AG04450 (cell line): ENCODE measurements around the gene VPS26B. TPM values are rescaled to one million over a fixed set of nuclear protein-coding genes. Genes with fewer than 3 reads are reported as not detected.
"Not testable (repeated sequence)": the region's sequence is repeated elsewhere in the genome, so short reads cannot be mapped to it uniquely, and the experiment has no call there.

Source experiments
- CTCF ChIA-PET: fragments of 300-600, 350-600 bp; formaldehyde crosslinking; extraction: SDS; loops from one replicate; lab custom pipeline; 2022; ENCODE audit warnings: antibody characterized with exemption, inconsistent platforms; lab: Charles Lee
- POLR2A ChIA-PET: fragments of 350-600 bp; formaldehyde crosslinking; extraction: SDS; loops from one replicate; lab custom pipeline; 2021; ENCODE audit warnings: antibody characterized with exemption, inconsistent platforms; lab: Yijun Ruan, JAX
- DNase-seq: peaks from one replicate; pipeline ENCODE4 v3.0.0-alpha.2; 2011; ENCODE audit warnings: low read depth, low spot score
- H3K27ac ChIP-seq: one replicate; pipeline ENCODE4 v1.5.1; 2012; ENCODE audit warnings: low read depth, low read length, control low read depth
- H3K27me3 ChIP-seq: one replicate; pipeline ENCODE4 v1.6.0; 2012; ENCODE audit warnings: low read length; ENCODE audit not compliant: control insufficient read depth, insufficient read depth
- H3K4me3 ChIP-seq: 2 replicates; pipeline ENCODE4 v1.5.1; 2011; ENCODE audit warnings: mild to moderate bottlenecking, low read depth, low read length, control low read depth
- H3K9me3 ChIP-seq: 2 replicates; pipeline ENCODE4 v1.5.1; 2012; ENCODE audit warnings: low read length; ENCODE audit not compliant: control insufficient read depth, insufficient read depth
- polyA plus RNA-seq: library from polyadenylated mRNA; depleted of rRNA; stranded (reverse); fragments of >200 nt; gene quantifications from 2 replicates; pipeline ENCODE4 v1.2.3, GENCODE V29; 2011
- TF ChIP-seq, protein P1 (sequence below): IDR thresholded peaks from 2 replicates; pipeline ENCODE4 v1.5.1; 2011; ENCODE audit warnings: low read depth, low read length, control low read depth, inconsistent platforms

The VPS26B gene
- polyA plus RNA-seq, 1 experiment: 49.9 TPM

DNA sequence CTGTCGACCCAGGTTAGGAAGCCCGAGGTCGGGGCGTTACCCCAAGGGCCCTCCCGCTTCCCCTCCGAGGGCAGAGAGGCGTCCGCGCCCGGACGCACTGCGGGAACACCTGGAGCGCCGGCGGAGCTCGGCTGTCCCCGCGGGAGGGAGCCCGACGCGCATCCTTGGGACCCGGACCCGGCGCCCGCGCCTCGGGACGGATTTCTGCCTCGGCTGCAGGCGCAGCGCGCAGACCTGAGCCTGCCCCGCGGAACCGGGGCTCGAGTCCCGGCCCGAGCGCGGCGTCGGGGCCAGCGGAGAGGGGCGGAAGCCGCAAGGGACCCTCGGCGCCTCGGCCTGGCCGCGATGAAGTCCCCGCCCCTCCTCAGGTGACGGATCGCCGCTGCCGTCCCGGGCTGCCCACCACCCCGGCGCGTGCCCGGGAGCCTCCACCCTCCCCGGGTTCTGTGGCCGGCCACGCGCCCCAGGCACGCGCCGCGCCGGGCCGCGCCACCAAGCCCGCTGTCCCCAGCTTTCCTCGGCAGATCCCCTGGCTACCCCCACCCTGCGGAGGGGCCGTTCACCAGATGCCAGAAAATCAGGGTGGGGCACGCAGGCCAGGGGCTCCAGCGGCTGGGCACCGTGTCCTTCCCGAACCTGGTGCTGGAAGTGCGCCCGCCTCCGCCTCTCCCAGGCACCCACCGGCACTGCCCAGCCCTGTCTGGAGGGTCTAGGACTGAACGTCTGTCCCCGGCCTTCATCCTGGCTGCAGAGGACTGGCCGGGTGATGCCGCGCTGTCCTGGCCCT is 52.1 kb downstream of the VPS26B start:
- Histone ChIP-seq H3K27me3 (peaks cover 64% of the 10 kb centered on the region), H3K9me3 (peaks cover 4% of the 10 kb centered on the region; the same call in 1 of the 2 replicates), H3K4me3 (0 out of 2 replicates have a peak overlapping the region, but pooled peaks have one; percentile 13), H3K27ac (no peak overlapping the region)
- CTCF ChIA-PET: interaction anchor here (1.1 kb wide), 1 partner anchor 28 kb away, joined by 3 read pairs; no protein-coding TSS in a partner anchor
- TF ChIP-seq, protein P1, sequence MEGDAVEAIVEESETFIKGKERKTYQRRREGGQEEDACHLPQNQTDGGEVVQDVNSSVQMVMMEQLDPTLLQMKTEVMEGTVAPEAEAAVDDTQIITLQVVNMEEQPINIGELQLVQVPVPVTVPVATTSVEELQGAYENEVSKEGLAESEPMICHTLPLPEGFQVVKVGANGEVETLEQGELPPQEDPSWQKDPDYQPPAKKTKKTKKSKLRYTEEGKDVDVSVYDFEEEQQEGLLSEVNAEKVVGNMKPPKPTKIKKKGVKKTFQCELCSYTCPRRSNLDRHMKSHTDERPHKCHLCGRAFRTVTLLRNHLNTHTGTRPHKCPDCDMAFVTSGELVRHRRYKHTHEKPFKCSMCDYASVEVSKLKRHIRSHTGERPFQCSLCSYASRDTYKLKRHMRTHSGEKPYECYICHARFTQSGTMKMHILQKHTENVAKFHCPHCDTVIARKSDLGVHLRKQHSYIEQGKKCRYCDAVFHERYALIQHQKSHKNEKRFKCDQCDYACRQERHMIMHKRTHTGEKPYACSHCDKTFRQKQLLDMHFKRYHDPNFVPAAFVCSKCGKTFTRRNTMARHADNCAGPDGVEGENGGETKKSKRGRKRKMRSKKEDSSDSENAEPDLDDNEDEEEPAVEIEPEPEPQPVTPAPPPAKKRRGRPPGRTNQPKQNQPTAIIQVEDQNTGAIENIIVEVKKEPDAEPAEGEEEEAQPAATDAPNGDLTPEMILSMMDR: no peak
- DNase-seq: no peak
- POLR2A ChIA-PET: no interaction called here

DNA sequence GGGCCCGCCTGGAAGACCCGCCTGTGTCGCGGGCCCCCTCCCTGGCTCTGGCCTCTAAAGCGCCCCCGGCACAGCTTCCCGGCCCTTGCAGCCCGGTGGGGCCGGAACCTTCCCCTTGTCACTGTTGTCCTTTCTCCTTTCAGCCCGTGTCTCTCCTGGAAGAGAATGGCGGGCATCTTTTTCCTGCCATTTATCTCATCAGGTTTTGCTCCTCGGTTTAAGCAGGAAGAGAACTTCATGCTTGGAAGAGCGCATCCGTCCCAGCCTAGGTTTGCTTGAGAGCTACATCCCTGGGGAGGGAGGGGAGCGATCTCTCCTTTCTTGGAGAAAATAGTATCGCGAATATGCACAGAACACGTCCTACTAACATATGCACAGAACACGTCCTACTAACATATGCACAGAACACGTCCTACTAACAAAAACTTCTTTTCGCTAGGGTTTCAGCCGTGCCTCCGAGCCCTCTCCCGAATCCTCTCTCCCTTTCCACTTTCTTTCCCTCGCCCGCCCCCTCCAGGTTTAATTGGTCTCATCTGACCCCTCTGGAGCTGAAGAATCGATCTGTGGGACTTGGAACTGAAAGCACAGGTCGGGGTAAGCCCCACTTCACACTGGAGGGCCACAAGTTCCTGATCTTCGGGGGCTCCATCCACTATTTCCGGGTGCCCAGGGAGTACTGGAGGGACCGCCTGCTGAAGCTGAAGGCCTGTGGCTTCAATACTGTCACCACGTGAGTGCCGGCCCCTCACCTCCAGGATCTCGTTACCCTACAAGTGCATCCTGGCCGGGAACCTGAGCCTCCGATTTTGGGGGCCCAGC is 52.9 kb downstream of the VPS26B start:
- Histone ChIP-seq H3K27ac (no peak overlapping the region), H3K4me3 (no peak overlapping the region), H3K27me3 (peaks cover 61% of the 10 kb centered on the region), H3K9me3 (peaks cover 4% of the 10 kb centered on the region)
- CTCF ChIA-PET: no interaction called here
- TF ChIP-seq, protein P1: no peak
- DNase-seq: no peak
- POLR2A ChIA-PET: no interaction called here

DNA sequence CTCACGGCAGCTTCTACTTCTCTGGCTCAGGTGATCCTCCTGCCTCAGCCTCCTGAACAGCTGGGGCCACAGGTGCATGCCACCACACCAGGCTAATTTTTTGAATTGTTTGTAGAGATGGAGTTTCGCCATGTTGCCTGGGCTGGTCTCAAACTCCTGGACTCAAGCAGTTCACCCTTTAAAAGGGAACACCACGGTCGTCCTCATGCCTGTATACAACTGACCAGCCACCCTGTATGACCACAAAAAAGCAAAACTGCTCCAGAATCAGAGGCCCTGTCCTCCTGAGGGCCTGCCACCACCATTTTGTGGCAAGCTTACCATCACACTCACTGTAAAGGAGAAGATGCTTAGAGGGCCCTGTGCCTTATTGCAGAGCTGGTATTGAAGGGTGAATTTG is 53.9 kb downstream of the VPS26B start:
- Histone ChIP-seq H3K4me3 (no peak overlapping the region), H3K9me3 (peaks cover 4% of the 10 kb centered on the region), H3K27me3 (peaks cover 52% of the 10 kb centered on the region), H3K27ac (no peak overlapping the region)
- CTCF ChIA-PET: no interaction called here
- no peak for DNase-seq
- TF ChIP-seq, protein P1: no peak
- POLR2A ChIA-PET: no interaction called here

DNA sequence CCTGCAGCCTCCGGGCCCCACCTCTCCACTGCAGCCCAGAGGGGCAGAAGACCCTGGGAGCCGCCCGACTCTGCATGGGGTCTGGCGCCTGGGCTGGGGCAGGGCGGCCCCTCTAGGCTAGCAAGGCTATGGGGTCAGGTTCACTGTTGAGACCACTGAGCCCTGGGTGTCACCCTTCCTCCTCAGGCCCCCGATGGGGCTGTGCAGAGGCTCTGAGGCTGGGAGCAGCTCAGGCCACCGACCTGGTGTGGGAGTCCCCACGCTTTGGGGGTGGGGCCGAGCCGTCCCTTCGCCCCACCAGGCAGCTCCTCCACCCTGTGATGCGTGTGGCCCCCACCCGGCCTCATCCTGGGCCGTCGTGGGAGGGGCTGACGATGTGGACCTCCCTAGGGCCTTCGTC is 57.2 kb downstream of the VPS26B start:
- H3K27ac ChIP-seq, H3K4me3 ChIP-seq, DNase-seq, CTCF ChIA-PET, H3K9me3 ChIP-seq: not testable (repeated sequence)
- peaks cover 26% of the 10 kb centered on the region for H3K27me3 ChIP-seq
- POLR2A ChIA-PET: interaction anchor here (0.6 kb wide), 1 partner anchor 28 kb away, joined by 3 read pairs; the partner anchor contains the start of genes ACAD8 and THYN1

DNA sequence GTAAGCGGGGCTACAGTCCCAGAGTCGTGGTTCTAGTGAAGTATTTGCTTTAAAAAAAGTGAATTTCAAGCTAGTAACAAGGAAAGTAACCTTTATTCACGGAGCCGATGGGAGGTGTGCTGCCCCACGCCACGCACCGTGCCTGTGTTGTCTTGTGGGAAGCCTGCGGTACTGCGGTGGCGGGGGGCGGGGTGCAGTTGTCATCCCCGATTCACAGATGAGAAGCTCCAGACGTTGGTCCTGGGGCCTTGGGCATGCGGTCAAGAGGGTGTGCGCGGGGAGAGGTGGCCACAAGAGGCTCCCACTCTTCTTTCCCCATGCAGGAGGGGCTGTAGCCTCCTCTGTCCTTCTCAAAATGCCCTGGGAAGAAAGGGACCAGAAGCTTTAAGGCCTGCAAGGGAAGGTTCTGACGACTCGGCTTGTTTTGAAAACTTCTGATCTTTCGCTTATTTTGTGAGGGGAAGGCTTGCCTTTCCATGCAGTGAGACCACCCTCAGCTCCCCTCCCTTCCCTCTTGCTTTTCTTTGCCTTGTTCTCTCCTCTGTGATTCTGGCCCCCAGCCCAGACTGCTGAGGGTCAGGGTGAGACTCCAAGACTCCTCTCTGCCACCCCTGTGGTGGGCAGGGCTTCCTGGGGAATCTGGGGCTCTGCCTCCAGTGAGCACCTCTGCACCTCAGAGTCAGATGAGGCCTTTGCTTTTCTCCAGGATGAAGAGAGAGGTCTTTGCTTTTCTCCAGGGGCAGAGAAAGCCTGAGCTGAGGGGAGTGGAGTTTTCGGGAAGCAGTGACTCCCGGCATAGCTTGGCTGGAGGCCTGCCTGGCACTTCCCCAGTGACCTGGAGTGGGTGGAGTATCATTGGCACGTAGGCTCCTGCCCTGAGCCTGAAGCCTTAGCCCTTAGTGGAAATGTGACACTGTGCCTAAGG is 57.9 kb downstream of the VPS26B start:
- no peak overlapping the region for H3K27ac ChIP-seq
- no peak for DNase-seq
- ChIA-PET CTCF (no interaction called here), POLR2A (interaction anchor here (0.6 kb wide), 1 partner anchor 29 kb away, joined by 3 read pairs; the partner anchor contains the start of genes ACAD8 and THYN1)
- no peak overlapping the region for H3K4me3 ChIP-seq
- TF ChIP-seq, protein P1: no peak
- peaks cover 19% of the 10 kb centered on the region for H3K27me3 ChIP-seq
- H3K9me3 ChIP-seq: peaks cover 4% of the 10 kb centered on the region
